IPS DF 6.9 (cell line): ENCODE data around the gene MAST4.

Experiments used
- DNase-seq: peaks from one replicate; pipeline ENCODE4 v3.0.0-alpha.2; 2013; ENCODE audit warnings: low read depth, low spot score
- H3K27ac ChIP-seq: one replicate; pipeline ENCODE4 v1.5.1; 2013; ENCODE audit warnings: low read length, control low read depth
- H3K27me3 ChIP-seq: 2 replicates; pipeline ENCODE4 v1.6.1; 2013; ENCODE audit warnings: mild to moderate bottlenecking, low read length; ENCODE audit not compliant: control insufficient read depth, insufficient read depth
- H3K36me3 ChIP-seq: 2 replicates; pipeline ENCODE4 v1.6.1; 2013; ENCODE audit warnings: low read length; ENCODE audit not compliant: control insufficient read depth, insufficient read depth
- H3K4me1 ChIP-seq: 2 replicates; pipeline ENCODE4 v1.6.1; 2013; ENCODE audit warnings: low read length; ENCODE audit not compliant: control insufficient read depth, insufficient read depth
- H3K4me3 ChIP-seq: 2 replicates; pipeline ENCODE4 v1.5.1; 2013; ENCODE audit warnings: mild to moderate bottlenecking, low read length
- H3K9me3 ChIP-seq: 2 replicates; pipeline ENCODE4 v1.6.1; 2013; ENCODE audit warnings: low read length, inconsistent platforms; ENCODE audit not compliant: control insufficient read depth, insufficient read depth
- WGBS: extraction: QIAGEN DNeasy Blood & Tissue Kit; methylation state at CpG from one replicate; pipeline ENCODE4 v1.1.7; 2013; ENCODE audit warnings: mixed read lengths, missing lambda C conversion rate; ENCODE audit not compliant: insufficient read length, insufficient coverage; 5-methylcytosine and 5-hydroxymethylcytosine counted together

MAST4 gene

DNA sequence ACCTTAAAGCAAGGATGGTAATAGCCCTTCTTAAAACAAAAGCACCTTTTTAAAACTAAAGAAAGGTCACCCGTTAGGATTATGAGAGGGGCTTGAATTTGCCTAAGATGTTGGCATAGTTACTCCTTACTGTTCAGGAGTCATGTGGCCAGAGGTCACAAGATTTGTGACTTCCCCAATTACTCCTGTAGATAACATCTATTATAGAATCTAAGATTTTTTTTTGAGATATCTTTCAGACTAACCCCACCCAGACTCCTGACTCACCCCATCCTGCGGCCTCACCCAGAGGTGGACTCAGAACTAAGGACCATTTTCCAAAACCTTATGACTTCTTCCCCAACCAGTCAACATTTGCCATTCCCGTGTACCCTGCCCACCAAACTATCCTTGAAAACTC lies 598.0 kb downstream of the MAST4 start:
- H3K4me1 ChIP-seq: no peaks in the 10 kb centered on the region
- H3K36me3 ChIP-seq: no peaks in the 10 kb centered on the region
- no peaks in the 10 kb centered on the region for H3K27me3 ChIP-seq
- H3K9me3 ChIP-seq: no peaks in the 10 kb centered on the region
- no CpG with 5 or more reads among the region's 3 CpGs for WGBS
- no peak for DNase-seq
- H3K27ac ChIP-seq: no peak overlapping the region
- H3K4me3 ChIP-seq: no peak overlapping the region

DNA sequence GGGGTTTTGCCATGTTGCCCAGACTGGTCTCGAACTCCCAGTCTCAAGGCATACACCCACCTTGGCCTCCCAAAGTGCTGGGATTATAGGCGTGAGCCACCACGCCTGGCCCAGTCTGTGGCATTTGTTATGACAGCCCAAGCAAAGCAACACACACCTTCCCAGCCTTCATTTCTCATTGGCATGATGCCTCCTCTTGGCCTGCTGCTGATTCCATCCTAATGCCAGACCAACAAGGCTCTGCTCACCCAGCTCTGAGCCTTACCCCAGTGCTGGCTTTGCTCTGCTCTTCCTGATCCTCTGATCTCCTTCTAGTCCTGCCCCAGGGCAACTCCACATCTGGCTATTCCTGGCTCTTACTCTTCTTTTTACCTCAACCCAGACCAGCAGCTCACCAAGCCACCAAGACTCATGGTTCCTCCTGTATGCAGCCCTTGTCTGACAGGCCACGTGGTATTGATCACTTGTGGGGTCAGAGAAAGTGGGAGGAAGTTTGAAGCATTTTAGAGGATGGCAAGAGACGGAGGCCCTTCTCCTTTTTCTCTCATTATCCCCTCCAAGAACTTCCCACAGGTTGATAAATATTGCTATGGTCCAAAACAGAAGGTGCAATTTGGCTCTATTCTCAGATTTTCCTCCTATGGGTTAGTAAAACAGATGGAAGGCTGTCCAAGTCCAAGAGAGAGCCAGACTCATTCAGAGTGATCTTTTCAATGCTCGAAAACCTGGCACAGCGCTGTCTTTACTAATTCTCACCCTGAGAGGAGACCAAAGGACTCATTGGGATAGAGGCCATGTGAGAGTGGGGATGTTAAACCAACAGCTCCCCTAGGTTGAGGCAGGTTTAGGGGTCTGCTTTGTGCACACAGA lies 599.4 kb downstream of the MAST4 start:
- H3K36me3 ChIP-seq: no peaks in the 10 kb centered on the region
- whole genome bisulfite sequencing: no CpG with 5 or more reads among the region's 7 CpGs
- no peaks in the 10 kb centered on the region for H3K4me1 ChIP-seq
- DNase-seq: no peak
- no peaks in the 10 kb centered on the region for H3K9me3 ChIP-seq
- no peaks in the 10 kb centered on the region for H3K27me3 ChIP-seq
- H3K4me3 ChIP-seq: no peak overlapping the region
- no peak overlapping the region for H3K27ac ChIP-seq

DNA sequence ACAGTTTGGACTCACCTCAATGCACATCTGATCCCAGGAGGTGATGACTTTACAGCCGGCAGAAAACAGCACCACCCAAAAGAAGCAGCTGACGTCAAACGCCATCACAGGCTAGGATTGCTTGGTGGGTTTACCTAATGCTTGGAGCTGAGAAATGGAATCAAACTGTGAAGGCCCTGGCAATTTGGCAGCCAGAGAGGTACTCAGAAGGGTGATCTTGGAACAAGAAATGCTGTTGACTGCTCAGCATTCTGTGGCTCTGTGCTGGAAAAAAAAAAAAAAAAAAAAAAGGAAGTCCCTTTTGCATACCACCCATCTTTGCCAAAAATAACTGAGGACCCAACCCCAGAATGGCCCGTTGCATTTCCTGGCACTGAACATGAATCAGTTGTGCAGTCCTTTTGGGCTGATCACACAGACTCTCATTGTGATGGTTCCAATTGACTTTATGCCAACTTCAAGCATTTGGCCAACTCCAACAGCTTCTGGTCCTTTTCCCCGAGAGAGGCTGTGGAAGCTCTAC lies 600.4 kb downstream of the MAST4 start, which contains the start of gene CD180:
CD180 (minus strand) TSS at position 263 of the 523 bp plus-strand sequence; CDS start at position 105, 158 bp downstream.
- H3K9me3 ChIP-seq: no peaks in the 10 kb centered on the region
- H3K4me1 ChIP-seq: no peaks in the 10 kb centered on the region
- WGBS: no CpG with 5 or more reads among the region's 5 CpGs
- DNase-seq: no peak
- no peaks in the 10 kb centered on the region for H3K36me3 ChIP-seq
- H3K27ac ChIP-seq: no peak within 1 kb of the TSS
- no peak within 1 kb of the TSS for H3K4me3 ChIP-seq
- no peaks in the 10 kb centered on the region for H3K27me3 ChIP-seq

DNA sequence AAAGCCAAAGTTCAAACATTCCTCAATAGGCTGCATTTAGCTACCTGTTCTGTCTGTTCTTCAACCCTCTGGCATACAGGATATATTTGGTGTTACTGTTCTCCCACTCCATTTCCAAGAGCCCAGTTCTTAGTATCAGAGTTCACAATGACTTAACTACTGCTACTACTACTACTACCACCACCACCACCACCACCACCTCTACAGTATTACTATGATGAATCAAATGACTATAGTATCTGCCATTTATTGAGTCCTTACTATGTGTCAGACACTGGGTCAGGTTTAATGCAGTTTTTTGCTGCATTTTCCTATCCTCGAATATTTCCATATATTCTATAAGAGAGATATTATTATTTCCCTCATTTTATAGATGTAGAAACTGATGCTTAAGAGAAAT lies 601.3 kb downstream of the MAST4 start:
- Histone ChIP-seq H3K4me1 (no peaks in the 10 kb centered on the region), H3K27ac (no peak overlapping the region), H3K36me3 (no peaks in the 10 kb centered on the region), H3K9me3 (peaks cover 2% of the 10 kb centered on the region; the same call in 1 of the 2 replicates), H3K4me3 (no peak overlapping the region), H3K27me3 (no peaks in the 10 kb centered on the region)
- no peak for DNase-seq
- WGBS: no CpG with 5 or more reads among the region's 1 CpG

DNA sequence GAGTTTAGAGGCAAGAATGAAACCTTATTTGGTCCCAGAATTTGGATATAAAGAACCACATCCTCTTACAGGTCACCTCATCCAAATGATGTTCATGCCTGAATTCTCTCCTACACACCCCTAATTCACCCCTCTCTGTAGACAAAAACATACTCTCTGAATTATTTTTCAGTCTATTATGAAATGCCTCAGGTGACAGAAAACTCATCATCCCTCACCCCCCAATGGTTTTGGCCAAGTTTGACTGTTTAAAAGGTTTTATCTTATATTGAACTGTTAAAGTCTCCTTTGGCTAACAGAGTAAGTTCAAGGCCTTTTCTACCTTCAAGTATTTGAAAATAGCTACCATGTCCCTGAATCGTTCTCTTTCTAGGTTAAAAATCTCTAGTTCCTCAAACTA lies 602.7 kb downstream of the MAST4 start:
- Histone ChIP-seq H3K27ac (no peak overlapping the region), H3K27me3 (no peaks in the 10 kb centered on the region), H3K4me3 (no peak overlapping the region), H3K9me3 (peaks cover 2% of the 10 kb centered on the region; the same call in 1 of the 2 replicates), H3K4me1 (no peaks in the 10 kb centered on the region), H3K36me3 (no peaks in the 10 kb centered on the region)
- no CpG with 5 or more reads among the region's 1 CpG for WGBS
- DNase-seq: no peak

DNA sequence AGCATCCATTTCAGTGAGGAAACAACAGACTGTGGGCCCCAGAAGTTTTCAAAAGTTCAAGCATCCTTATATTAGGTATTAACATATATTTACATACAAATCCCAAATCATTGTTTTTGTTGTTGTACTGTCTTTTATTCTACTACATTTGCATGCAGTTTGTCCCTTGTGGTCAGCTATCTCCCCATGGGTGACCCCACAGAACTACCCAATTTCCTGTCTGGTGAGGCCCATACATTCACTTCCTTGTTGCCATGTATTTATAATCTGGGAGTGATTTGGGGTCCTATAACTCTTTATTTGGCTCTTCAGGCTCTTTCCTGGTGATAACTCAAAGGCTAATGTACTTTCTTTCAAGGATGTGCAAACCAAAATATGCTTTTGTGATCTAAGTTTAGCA lies 603.7 kb downstream of the MAST4 start:
- no peak overlapping the region for H3K27ac ChIP-seq
- peaks cover 2% of the 10 kb centered on the region; the same call in 1 of the 2 replicates for H3K9me3 ChIP-seq
- no peaks in the 10 kb centered on the region for H3K27me3 ChIP-seq
- H3K4me1 ChIP-seq: no peaks in the 10 kb centered on the region
- H3K36me3 ChIP-seq: no peaks in the 10 kb centered on the region
- DNase-seq: no peak
- H3K4me3 ChIP-seq: no peak overlapping the region

DNA sequence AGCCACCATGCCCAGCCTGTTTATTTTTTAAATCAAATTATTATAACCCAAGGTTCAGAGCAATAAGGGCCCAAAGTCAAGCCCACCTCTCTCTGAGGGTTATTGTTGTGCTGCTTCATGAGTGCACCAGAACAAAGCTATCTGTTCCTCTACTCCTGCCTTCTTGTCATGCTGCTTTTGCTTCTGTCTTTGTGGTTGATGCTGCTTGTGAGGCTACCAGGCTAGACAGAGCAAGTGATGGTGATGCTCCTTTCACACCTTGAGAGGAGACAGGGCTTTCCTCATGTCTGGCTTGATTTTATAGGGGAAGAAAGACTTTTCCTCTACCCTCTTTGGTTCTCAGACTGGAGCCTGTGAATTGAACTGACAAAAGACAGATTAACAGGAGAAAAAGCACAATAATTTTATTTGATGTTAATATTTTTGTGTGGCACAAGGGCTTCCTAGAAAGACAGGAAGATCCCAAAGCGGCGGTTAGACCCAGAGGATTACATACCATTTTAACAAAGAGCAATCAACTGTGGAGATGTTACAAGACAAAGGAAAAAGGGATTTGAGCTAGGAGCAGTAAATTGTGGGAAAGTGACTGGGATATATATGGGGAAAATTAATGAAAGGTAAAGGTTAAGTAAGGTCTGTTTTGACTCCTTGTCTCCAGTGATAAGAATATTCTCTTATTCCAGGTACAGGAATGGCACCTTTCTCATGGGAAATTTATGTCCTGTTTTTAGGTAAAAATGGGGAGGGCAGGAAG lies 604.8 kb downstream of the MAST4 start:
- no peak overlapping the region for H3K4me3 ChIP-seq
- no peaks in the 10 kb centered on the region for H3K4me1 ChIP-seq
- H3K27me3 ChIP-seq: no peaks in the 10 kb centered on the region
- H3K9me3 ChIP-seq: peaks cover 2% of the 10 kb centered on the region; the same call in 1 of the 2 replicates
- no peak overlapping the region for H3K27ac ChIP-seq
- H3K36me3 ChIP-seq: no peaks in the 10 kb centered on the region
- no CpG with 5 or more reads among the region's 2 CpGs for WGBS
- no peak for DNase-seq

DNA sequence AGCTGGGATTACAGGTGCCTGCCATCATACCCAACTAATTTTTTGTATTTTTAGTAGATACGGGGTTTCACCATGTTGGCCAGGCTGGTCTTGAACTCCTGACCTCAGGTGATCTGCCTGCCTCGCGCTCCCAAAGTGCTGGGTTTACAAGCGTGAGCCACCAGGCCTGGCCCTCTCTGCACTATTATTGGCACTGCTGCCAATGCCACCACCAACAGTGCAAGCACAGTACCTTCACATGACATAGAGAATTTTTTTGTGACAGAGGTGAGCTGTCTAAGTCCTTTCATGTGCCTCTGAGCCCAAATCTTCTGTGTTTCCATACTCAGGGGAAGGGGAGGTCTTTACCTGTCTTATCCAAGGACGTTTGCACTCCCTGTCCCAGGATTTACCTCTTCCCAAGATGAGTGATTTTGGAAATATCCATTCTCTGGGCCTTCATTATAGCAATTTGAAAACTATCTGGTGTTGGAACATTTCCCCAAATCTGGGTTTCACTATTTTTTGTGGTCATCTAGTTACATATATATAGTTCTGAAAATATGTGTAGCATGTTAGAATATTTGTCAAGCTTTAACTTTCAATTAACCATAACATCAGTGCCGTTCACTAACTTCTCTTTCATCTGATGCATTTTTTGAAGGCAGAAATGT lies 605.8 kb downstream of the MAST4 start:
- Histone ChIP-seq H3K4me1 (no peaks in the 10 kb centered on the region), H3K27ac (no peak overlapping the region), H3K9me3 (peaks cover 2% of the 10 kb centered on the region; the same call in 1 of the 2 replicates), H3K27me3 (no peaks in the 10 kb centered on the region), H3K36me3 (no peaks in the 10 kb centered on the region), H3K4me3 (no peak overlapping the region)
- no peak for DNase-seq
- WGBS: no CpG with 5 or more reads among the region's 6 CpGs

DNA sequence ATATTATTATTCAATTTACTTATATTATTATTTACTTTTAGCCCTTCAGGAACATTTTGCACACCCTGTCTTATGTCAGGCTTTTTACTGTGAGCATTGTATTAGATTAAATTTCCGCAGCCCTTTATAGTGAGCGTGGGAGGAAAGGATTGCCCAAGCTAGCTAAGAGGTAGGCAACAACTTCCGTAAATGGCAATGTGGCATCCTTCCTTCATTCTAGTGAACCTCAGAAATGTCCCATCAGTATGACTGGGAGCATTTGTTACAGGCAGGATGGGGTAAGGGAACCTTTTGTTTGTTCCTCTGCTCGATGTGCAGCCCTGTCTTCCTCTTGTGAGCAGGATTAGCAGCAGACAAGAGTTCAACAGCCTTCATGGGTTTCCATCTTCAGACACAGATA lies 606.6 kb downstream of the MAST4 start:
- Histone ChIP-seq H3K9me3 (peaks cover 2% of the 10 kb centered on the region; the same call in 1 of the 2 replicates), H3K4me3 (no peak overlapping the region), H3K36me3 (no peaks in the 10 kb centered on the region), H3K27ac (no peak overlapping the region), H3K4me1 (no peaks in the 10 kb centered on the region), H3K27me3 (no peaks in the 10 kb centered on the region)
- WGBS: no CpG with 5 or more reads among the region's 4 CpGs
- no peak for DNase-seq

DNA sequence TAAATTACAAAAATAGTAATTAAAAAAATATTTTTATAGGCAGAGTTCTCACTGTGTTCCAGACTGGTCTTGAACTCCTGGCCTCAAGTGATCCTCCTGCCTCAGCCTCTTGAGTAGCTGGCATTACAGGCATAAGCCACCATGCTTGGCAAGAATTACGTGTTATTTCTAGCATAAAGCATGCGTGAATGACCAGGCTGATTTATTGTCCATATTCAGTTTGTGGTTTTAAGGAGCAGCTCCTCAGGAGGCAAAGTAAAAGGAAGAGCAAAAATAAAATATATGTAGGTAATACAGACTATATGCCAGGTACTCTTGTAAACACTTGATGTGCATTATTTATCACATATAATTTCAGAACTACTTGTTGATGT lies 607.5 kb downstream of the MAST4 start:
- H3K9me3 ChIP-seq: peaks cover 2% of the 10 kb centered on the region; the same call in 1 of the 2 replicates
- no peaks in the 10 kb centered on the region for H3K4me1 ChIP-seq
- H3K27me3 ChIP-seq: no peaks in the 10 kb centered on the region
- DNase-seq: no peak
- H3K4me3 ChIP-seq: no peak overlapping the region
- H3K27ac ChIP-seq: no peak overlapping the region
- H3K36me3 ChIP-seq: no peaks in the 10 kb centered on the region
- no CpG with 5 or more reads among the region's 2 CpGs for WGBS
